Uterus (tissue), 2 donors: ENCODE data around the gene RASSF8.

Experiments used
- POLR2A ChIP-seq, 2 donors: fragments of 450-650 bp; IDR thresholded peaks; one replicate each; pipeline ENCODE4 v1.6.1; 2016; ENCODE audit warnings: antibody characterized with exemption in 2 of 2, mild to moderate bottlenecking in 1 of 2, moderate library complexity in 1 of 2
- TF ChIP-seq, protein P1 (sequence below), 4 experiments: fragments of 200-600 bp in 2 of 4; fragments of 450-650 bp in 2 of 4; sonication (generic) in 2 of 4; IDR thresholded peaks; one replicate each; pipeline ENCODE4 v1.5.1; 2016 to 2019; ENCODE audit warnings: antibody characterized with exemption in 4 of 4, mild to moderate bottlenecking in 2 of 4, moderate library complexity in 1 of 4

DNA sequence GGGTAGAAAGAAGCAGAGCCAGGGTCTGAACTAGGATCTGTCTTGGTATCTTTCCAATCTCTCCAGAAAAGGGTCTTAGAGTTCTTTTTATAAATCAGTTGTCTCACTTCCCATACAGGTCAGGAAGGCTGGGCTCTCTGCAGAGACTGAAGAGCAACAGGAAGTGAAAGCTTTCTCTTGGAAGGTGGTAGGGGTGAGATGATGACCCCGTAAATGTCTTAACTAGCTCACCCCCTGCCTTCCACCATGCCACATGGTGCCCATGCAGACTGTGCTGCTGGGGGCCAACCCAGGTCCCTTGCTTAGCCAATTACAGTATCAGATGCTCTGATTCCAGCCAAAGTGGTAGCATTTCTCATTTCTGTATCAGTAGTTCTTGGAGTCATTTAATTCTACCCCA is 17.6 kb upstream of the RASSF8 start:
- TF ChIP-seq, protein P1, sequence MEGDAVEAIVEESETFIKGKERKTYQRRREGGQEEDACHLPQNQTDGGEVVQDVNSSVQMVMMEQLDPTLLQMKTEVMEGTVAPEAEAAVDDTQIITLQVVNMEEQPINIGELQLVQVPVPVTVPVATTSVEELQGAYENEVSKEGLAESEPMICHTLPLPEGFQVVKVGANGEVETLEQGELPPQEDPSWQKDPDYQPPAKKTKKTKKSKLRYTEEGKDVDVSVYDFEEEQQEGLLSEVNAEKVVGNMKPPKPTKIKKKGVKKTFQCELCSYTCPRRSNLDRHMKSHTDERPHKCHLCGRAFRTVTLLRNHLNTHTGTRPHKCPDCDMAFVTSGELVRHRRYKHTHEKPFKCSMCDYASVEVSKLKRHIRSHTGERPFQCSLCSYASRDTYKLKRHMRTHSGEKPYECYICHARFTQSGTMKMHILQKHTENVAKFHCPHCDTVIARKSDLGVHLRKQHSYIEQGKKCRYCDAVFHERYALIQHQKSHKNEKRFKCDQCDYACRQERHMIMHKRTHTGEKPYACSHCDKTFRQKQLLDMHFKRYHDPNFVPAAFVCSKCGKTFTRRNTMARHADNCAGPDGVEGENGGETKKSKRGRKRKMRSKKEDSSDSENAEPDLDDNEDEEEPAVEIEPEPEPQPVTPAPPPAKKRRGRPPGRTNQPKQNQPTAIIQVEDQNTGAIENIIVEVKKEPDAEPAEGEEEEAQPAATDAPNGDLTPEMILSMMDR (IDR thresholded peaks at IDR 0.05) = no peak
- TF ChIP-seq POLR2A (IDR thresholded peaks at IDR 0.05) = no peak
